ENCODE results near the gene SURF4.
A peak's percentile ranks its signal among the peaks of the same experiment; 100 is the strongest.
"Not testable (repeated sequence)": the region's sequence is repeated elsewhere in the genome, so short reads cannot be mapped to it uniquely, and the experiment has no call there.

SURF4 gene

DNA sequence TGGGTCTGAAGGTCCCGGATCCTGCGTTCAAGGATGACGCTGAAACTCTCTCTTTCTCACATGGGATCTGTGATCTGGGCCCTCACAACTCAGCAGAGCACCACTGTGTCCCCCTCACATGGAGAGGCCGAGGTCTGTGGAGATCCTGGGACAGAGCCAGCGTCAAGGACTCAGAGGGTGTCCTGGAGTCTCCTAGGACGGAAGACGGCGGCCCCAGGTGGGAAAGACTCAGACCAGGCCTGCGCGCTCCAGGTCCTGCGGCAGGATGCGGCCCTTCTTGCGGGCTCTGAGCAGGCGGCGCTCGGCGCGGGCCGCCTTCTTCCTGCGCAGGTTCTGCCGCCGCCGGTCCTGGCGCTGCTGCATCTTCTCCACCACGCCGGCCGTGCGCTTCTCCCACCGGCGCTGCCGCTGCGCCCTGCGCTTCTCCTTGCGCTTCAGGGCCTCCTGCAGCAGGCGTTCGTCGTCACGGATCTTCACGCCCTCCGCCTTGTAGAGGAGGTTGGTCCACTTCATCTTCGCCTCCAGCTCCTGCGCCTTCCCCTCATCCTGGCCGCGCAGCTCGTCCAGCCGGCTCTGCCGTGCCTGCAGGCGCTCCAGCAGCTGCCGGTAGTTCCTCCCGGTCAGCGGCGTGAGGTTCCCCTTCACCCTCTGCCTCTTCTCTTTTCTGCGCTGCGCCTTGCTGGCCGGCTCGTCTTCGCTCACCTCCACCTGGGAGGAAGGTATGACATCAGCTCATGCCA, 44.0 kb downstream of the SURF4 start:
- no peak for DNase-seq

DNA sequence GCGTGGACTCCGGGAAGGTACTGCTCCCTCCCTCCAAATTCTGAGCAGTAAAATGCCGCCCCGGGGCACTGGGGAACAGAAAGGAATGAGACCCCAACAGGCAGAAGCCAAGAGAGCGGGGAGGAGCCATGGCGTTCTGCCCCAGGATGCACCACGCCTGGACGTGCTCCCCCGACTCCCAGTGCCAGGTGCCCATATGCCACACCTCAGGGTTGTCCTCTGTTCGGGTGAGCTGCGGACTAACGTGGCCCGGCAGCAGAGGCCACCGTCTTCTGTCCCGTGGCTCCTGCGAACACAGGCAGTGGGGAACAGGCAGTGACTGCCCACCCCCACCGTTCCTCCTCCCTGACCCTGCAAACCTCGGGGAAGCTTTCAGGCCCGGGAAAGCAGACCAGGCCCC, 44.6 kb downstream of the SURF4 start:
- no peak for DNase-seq

DNA sequence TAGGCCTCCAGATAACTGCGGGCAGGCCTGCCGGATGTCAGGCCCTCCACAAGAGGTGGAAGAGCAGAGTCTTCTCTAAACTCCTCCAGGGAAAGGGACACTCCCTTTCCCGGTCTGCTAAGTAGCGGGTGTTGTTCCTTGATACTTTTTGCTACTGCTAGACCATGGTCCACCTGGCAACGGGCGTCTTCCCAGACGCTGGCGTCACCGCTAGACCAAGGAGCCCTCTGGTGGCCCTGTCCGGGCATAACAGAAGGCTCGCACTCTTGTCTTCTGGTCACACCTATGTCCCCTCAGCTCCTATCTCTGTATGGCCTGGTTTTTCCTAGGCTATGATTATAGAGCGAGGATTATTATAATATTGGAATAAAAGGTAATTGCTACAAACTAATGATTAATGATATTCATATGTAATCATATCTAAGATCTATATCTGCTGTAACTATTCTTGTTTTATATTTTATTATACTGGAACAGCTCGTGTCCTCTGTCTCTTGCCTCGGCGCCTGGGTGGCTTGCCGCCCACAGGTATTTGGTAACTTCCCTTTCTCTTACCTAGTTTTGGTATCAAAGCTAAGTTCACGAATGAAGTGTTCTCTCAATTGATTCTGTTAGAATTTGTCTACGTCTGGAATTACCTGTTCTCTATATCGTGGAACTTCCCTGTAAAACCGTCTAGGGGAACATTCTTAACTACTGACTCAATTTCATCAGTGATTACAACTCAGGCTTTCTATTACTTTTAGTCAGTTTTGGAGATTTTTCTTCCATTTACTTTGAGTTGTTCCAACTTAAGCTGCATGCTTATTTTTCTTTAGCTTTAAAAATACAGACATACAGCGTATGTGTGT, 46.3 kb downstream of the SURF4 start:
- peak; percentile 44 for DNase-seq

DNA sequence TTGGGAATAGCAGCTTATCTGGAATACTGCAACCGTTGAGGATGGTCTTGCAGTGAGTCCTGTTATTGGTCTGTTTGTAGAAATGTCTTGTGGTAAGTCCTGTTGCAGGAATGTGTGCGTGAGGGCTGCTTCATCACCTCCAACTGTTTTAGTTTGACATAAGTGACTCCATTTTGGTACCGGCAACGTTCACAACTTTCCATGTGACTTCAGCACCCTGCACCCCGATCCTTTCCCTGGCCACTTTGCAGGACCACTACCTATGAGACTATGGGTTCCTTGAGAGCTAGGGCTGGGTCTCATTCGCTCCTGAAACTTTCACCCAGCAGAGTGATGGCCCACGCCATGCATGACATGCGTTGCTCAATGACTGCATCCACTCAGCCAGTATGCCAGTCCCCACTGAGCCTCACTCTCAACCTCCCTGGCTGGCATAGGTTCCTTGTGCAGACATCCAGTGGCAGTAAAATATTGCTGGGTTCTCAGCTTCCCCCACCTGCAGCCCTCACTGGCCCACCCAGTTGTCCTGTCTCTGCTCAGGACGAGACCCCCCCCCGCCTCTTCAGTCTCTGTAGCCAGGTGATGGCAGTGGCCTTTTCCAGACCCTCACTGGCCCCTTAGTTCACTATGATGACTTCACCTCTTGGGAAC, 47.9 kb downstream of the SURF4 start:
- no peak for DNase-seq

DNA sequence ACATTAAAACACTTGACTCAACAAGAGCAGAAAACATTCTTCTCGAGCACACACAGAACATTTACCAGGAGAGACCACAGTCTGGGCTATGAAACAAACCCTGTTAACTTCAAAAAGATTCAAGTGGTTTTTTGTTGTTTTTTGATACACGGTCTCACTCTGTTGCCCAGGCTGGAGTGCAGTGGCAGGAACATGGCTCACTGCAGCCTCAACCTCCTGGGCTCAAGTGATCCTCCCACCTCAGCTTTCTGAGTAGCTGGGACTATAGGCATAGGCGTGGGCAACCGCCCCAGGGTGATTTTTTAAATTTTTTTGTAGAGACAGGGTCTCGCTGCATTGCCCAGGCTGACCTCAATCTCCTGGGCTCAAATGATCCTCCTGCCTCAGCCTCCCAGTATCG, 48.8 kb downstream of the SURF4 start:
- not testable (repeated sequence) for DNase-seq

DNA sequence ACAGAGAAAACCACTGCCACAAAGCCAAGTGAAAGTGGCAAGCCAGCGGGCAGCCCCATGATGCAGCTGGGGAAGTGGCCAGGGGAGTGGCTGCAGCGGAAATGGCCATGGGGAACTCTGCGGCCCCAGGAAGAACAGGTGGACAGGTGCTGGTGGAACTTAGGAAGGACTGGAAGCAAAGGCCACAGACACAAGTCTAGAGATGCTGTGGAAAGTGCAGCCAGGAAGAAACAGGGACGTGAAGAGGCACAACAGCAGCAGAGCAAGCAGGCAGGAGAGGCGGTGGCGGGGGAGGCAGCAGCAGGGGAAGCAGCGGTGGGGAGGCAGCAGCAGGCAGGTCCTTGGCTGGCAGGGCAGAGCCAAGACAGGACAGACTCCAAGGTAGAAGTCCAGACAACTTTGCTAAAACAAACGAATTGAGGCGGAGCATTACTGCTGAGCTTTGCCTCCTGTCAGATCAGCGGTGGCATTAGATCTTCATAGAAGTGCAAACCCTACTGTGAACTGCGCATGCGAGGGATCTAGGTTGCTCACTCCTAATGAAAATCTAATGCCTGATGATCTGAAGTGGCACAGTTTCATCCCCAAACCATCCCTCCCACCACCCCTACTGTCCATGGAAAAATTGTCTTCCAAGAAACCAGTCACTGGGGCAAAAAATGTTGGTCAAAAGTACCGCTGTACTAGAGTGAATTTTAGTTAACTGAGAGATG, 51.7 kb downstream of the SURF4 start:
- DNase-seq = no peak

DNA sequence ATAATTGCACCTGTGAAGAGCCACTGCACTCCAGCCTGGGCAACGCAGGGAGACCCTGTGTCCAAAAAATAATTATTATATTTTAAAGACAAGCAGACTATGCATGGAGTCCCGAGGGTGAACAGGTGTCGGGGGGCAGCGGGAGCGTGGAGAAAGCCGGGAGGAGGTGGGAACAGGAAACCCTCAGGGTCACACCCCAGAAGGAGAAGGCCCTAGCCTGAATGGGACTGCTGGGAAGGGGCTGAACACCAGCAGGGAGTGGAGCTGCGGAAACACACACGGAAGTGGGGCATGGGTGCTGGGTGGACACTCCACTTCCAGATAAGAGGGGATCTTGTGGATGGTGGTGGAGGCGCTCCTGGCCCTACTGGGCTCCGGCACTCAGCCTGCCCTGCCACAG, 52.6 kb downstream of the SURF4 start:
- no peak for DNase-seq

DNA sequence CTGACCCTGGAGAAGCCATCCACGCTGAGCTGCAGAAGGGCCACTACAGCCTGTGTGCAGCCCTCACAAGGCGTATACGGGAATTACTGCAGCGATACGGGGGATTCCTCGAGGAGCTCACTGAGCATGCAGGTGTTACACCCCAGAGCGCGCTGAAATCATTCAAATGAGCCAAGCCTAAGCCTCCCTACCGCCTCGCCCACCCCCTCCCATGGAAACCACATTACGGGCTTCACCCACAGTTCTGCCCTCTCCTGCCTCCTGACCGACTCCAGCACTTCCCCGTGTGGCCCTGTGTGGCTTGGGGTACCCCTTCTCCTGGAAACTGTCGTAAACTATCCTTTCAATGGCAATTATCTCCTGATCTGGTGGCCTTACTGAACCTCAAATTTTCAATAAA, 53.2 kb downstream of the SURF4 start:
- no peak for DNase-seq

DNA sequence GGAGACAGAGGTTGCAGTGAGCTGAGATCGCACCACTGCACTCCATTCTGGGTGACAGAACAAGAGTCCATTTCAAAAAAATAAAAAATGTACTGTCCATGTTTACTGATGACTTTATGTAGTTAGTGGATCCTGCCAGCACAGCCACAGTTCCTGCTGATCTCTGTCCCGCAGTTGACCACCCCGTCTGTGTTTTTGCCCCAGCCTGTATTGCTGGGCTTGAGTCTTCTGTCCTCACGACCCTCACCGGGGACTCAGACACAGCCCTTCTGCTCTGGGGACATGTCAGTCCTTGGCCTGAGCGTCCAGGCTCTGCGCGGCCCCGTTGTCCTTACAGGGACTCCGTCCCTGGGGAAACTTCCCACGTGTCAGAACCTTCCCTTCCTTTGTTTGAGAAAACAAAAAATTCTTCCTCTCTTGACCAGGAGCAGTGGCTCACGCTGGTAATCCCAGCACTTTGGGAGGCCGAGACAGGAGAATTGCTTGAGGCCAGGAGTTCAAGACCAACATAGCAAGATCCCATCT, 54.4 kb downstream of the SURF4 start:
- DNase-seq = no peak

DNA sequence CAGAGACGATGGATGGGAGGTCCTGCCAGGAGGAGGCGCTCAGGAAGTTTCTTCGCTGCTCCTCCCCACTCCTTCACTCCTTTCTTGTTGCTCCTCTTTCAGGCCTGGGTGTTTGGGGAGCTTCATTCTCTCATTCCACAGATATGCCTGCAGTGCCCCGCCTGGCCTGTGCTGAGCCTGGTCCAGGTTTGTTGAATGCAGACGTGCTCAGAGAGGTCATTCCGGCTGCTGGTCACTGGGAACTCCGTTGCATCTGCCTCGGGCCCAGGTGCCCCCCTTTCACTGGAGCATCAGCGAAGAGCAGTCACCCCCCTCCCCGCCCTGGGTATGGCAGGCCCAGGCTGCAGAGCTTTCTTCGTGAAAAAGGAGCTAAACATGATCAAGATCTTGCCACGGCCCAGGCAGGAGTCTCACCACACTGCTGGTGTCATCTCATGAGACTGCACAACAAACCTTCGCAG, 55.4 kb downstream of the SURF4 start:
- DNase-seq = no peak

DNA sequence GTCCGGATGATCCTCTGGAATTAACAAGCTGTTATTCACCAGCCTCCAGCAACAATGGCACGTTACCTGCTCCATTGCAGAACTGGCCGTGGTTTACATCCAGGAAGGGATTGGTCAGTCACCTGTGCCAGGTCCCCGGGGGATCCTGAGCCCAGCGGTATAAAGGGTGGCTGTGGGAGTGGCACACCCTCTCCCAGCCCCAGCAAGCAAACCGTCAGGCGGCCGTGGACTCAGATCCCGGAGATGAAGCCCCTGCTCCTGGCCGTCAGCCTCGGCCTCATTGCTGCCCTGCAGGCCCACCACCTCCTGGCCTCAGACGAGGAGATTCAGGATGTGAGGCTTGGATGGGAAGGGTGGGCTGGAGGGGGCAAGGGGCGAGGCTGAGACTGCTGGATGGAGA, 58.3 kb downstream of the SURF4 start:
- not testable (repeated sequence) for DNase-seq

DNA sequence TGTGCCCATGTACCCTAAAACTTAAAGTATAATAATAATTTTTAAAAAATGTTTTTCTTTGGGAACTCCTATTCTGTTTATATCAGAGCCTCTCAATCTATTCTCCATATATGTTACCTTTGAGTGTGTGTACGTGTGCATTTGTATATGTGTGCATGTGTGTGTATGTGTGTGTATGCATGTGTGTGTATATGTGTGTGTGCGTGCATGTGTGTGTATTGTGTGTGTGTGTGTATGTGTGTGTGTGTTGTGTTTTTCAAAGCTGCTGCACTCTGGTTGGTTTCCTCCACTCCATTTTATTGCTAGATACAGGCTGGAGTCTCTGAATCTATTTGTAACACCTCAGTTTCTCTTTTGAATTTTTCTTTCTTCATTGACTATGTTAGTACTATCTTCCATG, 59.9 kb downstream of the SURF4 start:
- no peak for DNase-seq
